Kidney epithelial cell (primary cell): ENCODE measurements around the gene ATXN1. TPM values are rescaled to one million over a fixed set of nuclear protein-coding genes. Genes with fewer than 3 reads are reported as not detected.

Experiments
- DNase-seq: peaks from one replicate; pipeline ENCODE4 v3.0.0-alpha.2; 2010; ENCODE audit warnings: low read depth
- H3K27me3 ChIP-seq: 2 replicates; pipeline ENCODE4 v1.6.0; 2011; ENCODE audit warnings: low read length; ENCODE audit not compliant: control insufficient read depth, insufficient read depth
- H3K36me3 ChIP-seq: 2 replicates; pipeline ENCODE4 v1.5.1; 2011; ENCODE audit warnings: low read length; ENCODE audit not compliant: control insufficient read depth, insufficient read depth
- H3K4me3 ChIP-seq: 2 replicates; pipeline ENCODE4 v1.5.1; 2011; ENCODE audit warnings: low read depth, mild to moderate bottlenecking, control low read depth, low read length
- CTCF ChIP-seq: IDR thresholded peaks from 2 replicates; pipeline ENCODE4 v1.5.1; 2011; ENCODE audit warnings: mild to moderate bottlenecking, moderate library complexity, low read length, control low read depth, inconsistent platforms; ENCODE audit not compliant: insufficient read depth, poor library complexity, severe bottlenecking
- total RNA-seq: library from RNA; depleted of rRNA; stranded (reverse); fragments of >200 nt; gene quantifications from 2 replicates; pipeline ENCODE4 v1.2.3, GENCODE V29; 2015

Gene ATXN1
- total RNA-seq, 1 donor from 2014 or later, result 12.5 TPM

- TF ChIP-seq CTCF, result no peak
- H3K4me3 ChIP-seq, result no peak overlapping the region
- no peaks in the 10 kb centered on the region for H3K36me3 ChIP-seq
- H3K27me3 ChIP-seq, result no peaks in the 10 kb centered on the region
- DNase-seq, result no peak
These were observed 503.1 kb downstream of the ATXN1 start for GRCh38 chr6:16257999-16258708.

DNA sequence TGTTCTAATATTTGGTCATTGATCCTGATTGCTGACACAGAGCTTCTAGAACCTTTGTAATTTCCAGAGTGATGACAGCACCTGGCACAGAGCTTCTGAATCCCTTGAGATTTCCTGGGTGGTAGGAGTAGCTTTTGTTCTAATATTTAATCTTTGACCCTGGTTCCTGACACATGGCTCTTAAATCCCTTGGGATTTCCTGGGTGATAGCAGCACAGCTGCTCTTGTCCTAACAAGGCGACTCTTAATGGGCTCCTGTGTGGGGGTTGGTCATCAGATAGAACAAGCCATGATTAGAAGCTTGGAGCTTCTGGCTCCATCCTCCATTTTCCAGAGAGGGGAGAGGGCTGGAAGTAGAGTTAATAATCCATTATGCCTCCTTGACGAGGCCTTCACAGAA is 504.5 kb downstream of the ATXN1 start:
- H3K27me3 ChIP-seq, result no peaks in the 10 kb centered on the region
- H3K36me3 ChIP-seq, result no peaks in the 10 kb centered on the region
- TF ChIP-seq CTCF, result no peak
- H3K4me3 ChIP-seq, result no peak overlapping the region
- no peak for DNase-seq

- DNase-seq, result no peak
- H3K36me3 ChIP-seq, result no peaks in the 10 kb centered on the region
- TF ChIP-seq CTCF, result no peak
- H3K27me3 ChIP-seq, result no peaks in the 10 kb centered on the region
- no peak overlapping the region for H3K4me3 ChIP-seq
These were observed 506.7 kb downstream of the ATXN1 start for GRCh38 chr6:16254535-16254934.

DNA sequence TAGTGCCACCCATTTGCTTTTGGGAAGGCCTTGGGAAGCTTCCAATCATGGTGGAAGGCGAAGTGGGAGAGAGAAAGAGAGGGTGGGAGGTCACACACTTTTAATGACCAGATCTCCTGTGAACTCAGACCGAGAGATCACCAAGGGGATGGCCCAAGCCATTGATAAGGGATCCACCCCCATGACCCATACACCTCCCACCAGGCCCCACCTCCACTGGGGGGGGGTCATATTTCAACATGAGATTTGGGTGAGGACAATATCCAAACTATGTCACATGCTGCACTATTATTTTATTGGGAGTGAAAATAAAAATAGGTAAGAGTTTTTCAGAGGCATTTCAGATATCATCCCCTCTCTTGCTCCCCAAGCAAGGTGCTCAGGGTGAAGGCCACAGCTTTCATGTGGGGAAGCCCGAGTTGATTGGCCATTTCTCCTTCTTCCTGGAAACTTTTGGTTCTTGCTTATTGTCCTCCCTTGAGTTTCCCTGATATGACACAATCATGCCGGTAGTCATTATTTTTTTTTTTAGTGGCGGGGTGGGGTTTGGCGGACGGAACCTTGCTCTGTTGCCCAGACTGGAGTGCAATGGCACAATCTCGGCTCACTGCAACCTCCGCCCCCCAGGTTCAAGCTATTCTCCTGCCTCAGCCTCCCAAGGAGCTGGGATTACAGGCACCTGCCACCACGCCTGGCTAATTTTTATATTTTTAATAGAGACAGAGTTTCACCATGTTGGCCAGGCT is 507.7 kb downstream of the ATXN1 start:
- Histone ChIP-seq H3K4me3 (no peak overlapping the region), H3K36me3 (no peaks in the 10 kb centered on the region), H3K27me3 (no peaks in the 10 kb centered on the region)
- no peak for DNase-seq
- no peak for TF ChIP-seq CTCF

GRCh38 chr6:16252686-16253299 is 508.5 kb downstream of the ATXN1 start:
- H3K4me3 ChIP-seq, result no peak overlapping the region

More at GRCh38 chr6:16252686-16253299, 508.5 kb downstream of the ATXN1 start:
- Histone ChIP-seq H3K36me3 (no peaks in the 10 kb centered on the region), H3K27me3 (no peaks in the 10 kb centered on the region)
- DNase-seq, result no peak
- TF ChIP-seq CTCF, result no peak
